Measurements from ENCODE around the gene SH3RF2.

- TF ChIP-seq, protein P1, sequence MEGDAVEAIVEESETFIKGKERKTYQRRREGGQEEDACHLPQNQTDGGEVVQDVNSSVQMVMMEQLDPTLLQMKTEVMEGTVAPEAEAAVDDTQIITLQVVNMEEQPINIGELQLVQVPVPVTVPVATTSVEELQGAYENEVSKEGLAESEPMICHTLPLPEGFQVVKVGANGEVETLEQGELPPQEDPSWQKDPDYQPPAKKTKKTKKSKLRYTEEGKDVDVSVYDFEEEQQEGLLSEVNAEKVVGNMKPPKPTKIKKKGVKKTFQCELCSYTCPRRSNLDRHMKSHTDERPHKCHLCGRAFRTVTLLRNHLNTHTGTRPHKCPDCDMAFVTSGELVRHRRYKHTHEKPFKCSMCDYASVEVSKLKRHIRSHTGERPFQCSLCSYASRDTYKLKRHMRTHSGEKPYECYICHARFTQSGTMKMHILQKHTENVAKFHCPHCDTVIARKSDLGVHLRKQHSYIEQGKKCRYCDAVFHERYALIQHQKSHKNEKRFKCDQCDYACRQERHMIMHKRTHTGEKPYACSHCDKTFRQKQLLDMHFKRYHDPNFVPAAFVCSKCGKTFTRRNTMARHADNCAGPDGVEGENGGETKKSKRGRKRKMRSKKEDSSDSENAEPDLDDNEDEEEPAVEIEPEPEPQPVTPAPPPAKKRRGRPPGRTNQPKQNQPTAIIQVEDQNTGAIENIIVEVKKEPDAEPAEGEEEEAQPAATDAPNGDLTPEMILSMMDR (IDR thresholded peaks at IDR 0.05; ENCODE audit: poor library complexity) = no peak
- TF ChIP-seq EZH2phosphoT487 (IDR thresholded peaks at IDR 0.05; ENCODE audit: low read depth, severe bottlenecking, unreplicated experiment) = no peak
Observed at GRCh38 chr5:146039420-146039819, 103.0 kb downstream of the SH3RF2 start.
